Dermis microvascular lymphatic vessel endothelial cell (primary cell): Measurements from ENCODE around the gene CNR1. TPM values are rescaled to one million over a fixed set of nuclear protein-coding genes. Genes with fewer than 3 reads are reported as not detected.

ENCODE experiments used
- DNase-seq, 2 donors: peaks; one replicate each; pipeline versions ENCODE4 v3.0.0 to v3.0.0-alpha.2; 2010; ENCODE audit warnings: low read depth in 2 of 2
- total RNA-seq: library from RNA; depleted of rRNA; stranded (reverse); fragments of >200 nt; gene quantifications from 2 replicates; pipeline ENCODE4 v1.2.1, GENCODE V29; 2014

The CNR1 gene
- total RNA-seq, 1 donor from 2014 or later: under 0.01 TPM

- DNase-seq: no peak
Observed at GRCh38 chr6:88143421-88144157, 22.6 kb downstream of the CNR1 start.

DNA sequence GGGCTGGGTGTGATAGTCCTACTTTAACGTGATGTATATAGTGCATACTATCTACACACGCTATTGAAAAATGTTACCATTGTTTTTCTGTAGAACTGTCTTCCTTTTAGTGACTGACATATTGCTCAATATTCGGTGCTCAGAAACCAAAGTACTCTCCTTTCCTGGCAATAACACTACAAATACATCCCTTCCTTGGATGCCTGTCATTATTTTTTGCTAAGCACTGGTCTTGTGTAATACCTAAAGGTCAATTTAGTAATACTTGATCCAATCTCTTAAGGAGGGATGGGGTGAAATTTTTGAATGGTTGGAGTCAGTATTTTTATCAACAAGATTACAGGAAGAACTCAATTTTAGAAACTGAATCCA lies 23.9 kb downstream of the CNR1 start:
- DNase-seq: no peak

DNA sequence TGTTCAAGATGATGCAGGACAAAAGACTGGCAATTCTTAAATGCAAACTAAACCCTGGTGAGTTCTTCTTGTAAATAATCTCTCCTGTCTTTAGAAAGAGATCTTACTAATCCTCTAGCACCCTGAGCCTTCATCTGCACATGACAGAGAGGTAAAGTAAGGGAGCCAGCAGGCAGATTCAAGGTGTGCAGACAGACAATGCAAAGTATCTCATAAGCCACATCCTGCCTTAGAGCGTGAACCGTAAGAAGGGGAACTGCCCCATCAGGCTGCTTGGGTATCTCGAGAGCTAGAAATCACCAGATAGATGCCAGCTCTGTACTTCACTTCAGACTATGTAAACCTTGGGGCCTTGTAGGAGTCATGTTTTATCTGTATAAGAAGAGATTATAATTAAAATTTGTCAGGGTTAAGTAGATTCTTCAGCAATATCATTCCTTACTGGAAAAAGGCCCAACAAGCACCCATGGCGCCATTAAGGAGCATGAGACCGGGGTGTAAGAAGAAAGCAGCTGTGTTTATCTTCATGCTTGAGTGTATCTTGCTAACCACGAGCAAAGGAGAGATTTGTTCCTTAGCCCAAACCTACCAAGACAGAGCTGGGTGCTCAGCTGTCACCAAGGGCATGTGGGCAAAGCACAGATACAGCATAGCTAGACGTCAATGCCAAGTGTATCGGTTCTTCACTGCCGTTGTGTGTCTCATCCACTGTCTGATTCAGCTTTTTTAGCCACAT lies 24.4 kb downstream of the CNR1 start:
- DNase-seq: no peak

GRCh38 chr6:88137915-88138314 lies 28.2 kb downstream of the CNR1 start:
- DNase-seq: no peak

DNA sequence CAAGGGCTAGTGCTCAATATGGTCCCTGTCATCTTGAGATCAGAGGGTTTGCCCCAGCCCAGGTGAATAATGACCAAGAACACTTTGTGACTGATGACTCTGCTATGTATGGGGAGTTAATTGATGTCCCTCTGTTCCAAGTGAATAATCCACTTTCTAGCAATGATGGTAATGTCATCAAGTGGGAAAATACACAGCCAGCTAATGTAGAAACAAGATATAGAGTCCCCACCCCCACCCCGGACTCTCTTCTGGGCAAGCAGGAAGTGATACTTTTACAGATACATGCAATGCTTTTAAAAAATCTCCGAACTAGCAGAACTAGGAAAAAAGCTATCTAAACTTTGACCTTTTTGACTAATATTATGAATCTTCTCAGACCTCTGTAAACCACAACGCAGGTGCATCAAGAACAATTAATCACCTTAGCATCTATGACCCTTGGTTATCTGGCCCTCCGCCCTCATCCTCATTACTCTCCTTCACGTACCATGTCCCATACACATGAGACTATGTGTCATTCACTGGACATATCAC lies 30.5 kb downstream of the CNR1 start:
- DNase-seq: no peak

DNA sequence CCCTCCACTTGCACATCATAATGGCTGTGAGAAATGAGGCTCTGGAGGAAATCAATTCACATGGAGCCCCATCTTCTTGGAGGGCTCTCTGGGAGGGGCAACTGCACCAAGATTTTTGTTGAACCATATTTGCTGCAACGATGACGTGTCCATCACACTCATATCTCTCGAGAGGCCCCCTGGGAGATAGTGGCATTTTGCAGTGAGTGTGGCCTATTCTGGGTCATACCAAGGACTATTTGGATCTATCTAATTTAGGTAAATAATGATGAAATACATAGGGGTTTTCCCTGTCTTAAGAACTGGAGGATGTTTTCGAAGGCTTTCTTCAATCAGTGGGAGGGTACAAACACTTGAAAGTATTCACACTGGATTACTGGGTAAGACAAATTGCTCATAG lies 31.6 kb downstream of the CNR1 start:
- DNase-seq: no peak

DNA sequence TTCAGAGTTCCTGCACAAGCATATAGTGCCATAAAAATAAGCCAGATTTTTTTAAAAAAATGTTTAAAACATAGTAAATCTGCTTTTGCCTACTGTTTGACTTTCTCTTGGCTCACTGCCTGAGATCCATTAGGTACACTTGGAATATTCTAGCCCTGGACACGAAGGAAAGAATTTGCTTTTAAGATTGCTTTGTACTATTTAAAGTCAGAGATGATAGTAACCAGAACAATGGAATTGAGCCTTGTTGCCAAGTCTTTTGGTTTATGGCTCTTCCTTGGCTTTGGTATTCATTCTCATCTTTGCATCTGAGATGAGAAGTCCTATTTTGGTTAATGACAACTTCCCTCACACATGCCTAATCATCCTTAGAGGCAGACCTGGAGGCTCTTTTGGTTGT lies 32.4 kb downstream of the CNR1 start:
- DNase-seq: no peak

- DNase-seq: no peak
Observed at GRCh38 chr6:88124925-88125557, 41.1 kb downstream of the CNR1 start.

DNA sequence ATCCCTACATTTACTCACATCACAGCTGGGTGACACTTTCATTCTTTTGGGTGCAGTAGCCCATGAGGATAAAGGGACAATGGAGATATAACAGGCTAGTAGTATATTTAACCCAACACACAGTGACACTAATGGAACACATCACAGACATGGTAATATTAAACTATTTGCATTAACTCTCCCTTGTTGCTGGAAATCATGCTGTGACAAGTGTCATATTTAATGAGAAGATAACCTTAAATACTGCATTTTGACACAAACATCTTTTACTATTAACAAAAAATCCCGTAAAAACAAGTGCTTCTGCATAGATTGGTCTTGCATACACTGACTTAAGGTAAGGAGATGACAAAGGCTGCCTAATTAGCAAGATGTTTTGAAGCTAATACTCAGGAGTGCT lies 45.5 kb downstream of the CNR1 start:
- DNase-seq: no peak

DNA sequence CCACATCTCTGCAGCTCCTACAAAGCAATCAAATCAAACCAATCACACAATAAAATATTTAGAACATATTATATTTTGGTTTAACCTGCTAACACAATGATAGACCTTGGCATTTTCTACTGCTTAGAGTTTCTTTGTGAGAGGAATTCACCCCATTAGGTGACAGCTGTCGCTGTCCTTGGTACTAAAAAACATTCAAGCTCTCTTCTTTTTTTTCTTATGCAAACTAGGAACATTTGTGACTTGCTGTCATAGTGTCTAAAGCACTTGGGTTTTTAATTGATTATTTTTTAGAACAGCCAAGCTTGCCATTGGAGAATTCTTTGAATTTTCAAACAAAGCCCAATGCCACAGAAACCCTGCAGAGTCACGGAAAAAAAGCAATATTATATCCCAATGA lies 46.4 kb downstream of the CNR1 start:
- DNase-seq: no peak

- no peak for DNase-seq
Observed at GRCh38 chr6:88116276-88116675, 49.9 kb downstream of the CNR1 start.

DNA sequence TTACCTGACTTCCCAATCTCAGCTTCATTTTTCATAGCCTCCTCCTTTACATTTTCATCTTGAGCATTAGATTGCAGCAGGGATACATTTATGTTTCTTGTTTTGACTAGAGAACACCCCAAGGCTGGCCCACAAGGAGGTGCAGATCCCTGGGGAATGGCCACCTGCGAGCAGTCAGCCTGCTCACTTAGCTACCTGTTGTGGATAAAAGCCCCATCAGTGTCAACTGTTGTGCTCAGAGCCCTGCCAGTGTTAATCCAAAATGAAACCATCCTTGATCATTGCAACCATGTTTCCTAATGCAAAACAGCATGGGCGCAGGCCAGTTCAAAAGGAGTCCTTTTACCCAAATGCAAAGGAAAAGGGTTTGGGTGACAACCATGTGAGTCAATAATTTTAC lies 50.8 kb downstream of the CNR1 start:
- no peak for DNase-seq

- no peak for DNase-seq
Observed at GRCh38 chr6:88114838-88115237, 51.3 kb downstream of the CNR1 start.

DNA sequence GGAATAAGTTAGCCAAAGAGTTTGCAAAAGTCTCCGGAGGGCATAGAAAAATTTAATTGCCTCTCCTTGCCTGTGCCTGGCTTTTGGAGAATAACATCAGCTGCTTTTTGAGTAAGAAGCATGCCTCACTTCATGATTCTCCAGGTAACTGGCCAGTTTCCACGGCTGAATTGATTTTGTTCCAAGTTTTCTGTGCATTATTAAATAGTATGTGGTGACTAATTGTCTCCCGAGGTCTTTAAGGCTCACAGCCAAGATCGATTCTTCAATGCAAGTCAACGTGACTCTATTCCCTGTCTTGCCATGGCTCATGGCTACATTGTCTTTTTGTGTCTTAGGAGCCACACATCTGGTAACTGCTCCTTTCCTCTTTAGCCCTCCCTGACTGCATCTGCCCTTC lies 54.2 kb downstream of the CNR1 start:
- no peak for DNase-seq

GRCh38 chr6:88107241-88107640 lies 58.9 kb downstream of the CNR1 start:
- no peak for DNase-seq

GRCh38 chr6:88105741-88106340 lies 60.3 kb downstream of the CNR1 start:
- DNase-seq: no peak

Other genes starting within 250 kb of the CNR1 start
- gene SPACA1, start 118.5 kb downstream of the CNR1 start, total RNA-seq: not detected in 2 replicates